GM19324 (cell line): ENCODE data around the gene CTRB1.

Experiments used
- ATAC-seq: cut with Tn5 transposase; IDR thresholded peaks from one replicate; pipeline ENCODE4 v1.9.1; 2021; ENCODE audit warnings: mild to moderate bottlenecking, moderate library complexity; ENCODE audit not compliant: unreplicated experiment, low FRiP score

The CTRB1 gene

DNA sequence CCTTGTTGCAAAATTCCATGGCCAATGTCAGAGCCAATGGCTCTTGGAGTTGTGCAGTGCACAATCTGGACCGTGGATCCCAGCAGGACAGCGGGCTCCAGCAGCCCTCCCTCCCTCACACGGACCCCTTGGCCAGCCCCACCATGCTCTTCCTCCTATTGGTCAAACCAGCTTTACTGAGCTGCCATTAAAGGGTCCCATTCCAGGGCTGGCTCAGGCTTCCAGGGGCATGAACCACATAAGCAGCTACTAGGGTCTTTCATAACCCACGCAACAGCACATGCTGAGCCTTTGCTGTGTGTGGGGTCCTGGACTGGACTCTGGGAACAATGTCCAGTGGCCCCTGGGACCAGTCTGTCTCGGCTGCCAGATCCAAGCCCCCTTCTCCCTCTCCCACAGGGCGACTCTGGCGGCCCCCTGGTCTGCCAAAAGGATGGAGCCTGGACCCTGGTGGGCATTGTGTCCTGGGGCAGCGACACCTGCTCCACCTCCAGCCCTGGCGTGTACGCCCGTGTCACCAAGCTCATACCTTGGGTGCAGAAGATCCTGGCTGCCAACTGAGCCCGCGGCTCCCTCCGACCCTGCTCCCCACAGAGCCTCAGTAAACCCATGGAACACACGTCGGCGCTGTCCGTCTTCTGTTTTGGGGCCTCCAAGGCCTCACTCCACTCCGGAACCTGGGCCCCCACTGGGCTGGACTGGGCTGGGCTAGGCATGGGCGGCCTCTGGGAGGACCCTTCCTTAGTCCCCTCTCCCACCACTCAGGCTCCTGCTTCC lies 5.7 kb downstream of the CTRB1 start:
- no peak for ATAC-seq

DNA sequence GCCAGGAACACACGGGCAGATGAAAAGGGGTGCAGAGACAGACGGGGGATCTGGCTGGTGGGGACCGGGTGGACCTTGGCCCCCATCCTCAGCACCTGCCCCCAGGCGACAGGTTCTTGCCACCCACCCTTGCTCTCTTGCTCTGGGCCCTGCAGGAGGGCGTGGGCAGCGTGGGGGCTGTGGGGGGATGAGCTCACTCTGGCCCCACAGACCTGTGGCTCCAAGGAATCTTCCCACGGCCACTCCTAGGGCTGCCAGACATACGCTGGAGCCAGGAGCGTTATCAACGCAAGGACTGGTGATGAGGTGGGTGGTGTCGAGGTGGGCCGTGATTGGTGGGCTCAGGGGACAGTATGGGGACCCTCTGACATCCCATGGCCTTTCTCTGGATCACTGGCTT lies 6.3 kb downstream of the CTRB1 start:
- no peak for ATAC-seq

DNA sequence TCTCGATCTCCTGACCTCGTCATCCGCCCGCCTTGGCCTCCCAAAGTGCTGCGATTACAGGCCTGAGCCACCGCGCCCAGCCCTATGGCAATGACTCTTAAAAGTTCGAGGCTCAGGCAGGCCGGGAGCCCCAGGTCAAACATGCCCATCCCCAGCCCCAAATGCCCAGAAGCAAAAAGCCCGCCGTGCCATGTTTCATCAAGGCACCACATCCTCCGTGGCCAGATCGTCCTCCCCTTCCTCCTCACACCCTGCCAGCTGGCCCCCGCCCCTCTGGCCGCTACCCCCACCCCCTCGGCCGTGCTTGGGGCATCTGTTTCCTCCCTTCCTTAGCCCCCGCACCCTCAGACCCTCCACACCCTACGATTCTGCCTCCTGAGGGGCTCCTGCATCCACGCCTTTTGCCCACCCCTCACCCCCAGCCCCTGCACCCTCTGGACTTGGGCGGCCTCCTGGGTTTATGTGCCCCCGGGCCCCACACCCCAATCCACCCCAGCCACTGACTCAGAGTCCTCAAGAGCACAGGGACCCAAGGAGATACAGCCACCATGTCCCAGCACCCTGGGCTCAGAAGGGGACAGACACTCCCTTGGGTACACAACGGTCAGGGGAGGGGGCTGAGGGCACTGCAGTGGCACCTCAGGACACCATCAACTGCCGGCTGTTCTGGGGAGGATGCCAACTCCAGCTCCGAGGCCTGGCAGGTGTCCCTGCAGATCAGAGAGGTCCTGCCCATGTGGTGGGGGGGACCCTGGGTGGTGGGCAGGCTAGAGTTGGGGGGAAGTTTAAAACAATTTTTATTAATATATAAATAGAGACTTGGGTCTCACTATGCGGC lies 7.1 kb downstream of the CTRB1 start:
- no peak for ATAC-seq

DNA sequence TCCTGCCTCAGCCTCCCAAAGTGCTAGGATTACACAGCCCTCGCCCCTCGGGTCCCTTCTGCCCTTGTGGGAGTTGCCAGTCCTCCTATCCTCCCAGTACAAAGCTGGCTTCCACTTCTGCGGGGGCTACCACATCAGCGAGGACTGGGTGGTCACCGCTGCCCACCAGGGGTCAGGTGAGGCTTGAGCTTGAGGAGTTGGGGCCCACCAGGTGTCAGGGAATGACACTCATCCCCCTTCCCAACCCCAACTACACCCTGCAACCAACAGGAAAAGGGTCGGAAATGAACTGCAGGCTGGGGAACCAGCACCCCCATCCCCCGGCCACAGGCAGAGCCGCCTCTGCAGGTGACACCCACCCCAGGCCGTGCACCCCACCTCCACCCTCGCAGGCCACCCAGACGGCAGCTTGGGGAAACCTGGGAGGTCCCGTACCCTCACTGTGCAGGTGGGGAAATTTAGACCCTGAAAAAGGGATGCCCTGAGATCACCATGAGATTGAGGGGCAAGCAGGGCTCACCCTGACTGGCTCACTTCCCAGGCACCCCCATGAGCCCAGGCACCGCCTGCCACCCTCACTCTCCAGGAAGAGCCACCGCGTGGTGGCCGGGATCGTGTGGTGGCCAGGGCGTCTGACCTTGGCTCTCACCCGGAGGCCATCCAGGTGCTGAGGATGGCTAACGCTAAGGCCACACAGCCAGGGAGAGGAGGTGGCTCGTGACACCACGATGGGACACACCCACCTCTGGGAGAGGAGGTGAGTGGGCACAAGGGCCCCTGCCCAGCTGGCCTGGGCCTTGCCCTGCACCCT lies 8.0 kb downstream of the CTRB1 start:
- ATAC-seq: no peak

DNA sequence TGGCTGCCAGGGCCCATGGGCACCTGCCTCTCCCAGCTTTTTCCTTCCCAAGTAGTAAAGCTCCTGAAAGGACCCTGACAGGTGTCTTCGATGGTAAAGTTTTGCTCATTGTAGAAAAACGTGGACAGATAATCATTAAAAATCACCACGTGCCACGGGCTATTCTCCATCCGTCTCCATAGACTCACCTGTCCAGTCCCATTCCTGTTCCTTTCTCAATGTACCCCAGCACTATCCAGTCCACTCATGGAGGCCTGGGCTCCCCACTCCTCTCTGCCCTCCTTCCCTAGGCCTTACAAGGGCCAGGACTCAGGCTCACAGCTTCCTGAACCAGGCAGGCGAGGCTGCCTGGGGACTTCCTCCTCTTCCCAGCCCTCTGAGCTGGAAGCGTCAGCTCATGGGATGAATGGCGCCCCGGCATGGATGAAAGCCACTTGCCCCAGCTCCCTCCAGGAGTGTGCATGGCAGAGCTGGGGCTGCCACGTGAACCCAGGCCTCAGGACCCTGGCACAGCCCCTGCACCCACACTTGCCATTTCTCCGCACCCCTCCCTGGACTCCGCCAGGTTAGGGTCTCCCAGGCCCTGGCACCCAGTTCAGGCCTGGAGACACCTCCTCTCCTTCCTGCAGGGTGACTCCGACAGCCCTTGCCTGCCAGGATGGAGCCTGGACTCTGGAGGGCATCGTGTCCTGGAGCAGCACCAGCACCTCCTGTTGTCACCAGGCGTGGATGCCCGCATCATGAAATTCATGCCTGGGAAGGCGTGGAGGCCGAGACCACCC lies 8.8 kb downstream of the CTRB1 start:
- ATAC-seq: no peak

DNA sequence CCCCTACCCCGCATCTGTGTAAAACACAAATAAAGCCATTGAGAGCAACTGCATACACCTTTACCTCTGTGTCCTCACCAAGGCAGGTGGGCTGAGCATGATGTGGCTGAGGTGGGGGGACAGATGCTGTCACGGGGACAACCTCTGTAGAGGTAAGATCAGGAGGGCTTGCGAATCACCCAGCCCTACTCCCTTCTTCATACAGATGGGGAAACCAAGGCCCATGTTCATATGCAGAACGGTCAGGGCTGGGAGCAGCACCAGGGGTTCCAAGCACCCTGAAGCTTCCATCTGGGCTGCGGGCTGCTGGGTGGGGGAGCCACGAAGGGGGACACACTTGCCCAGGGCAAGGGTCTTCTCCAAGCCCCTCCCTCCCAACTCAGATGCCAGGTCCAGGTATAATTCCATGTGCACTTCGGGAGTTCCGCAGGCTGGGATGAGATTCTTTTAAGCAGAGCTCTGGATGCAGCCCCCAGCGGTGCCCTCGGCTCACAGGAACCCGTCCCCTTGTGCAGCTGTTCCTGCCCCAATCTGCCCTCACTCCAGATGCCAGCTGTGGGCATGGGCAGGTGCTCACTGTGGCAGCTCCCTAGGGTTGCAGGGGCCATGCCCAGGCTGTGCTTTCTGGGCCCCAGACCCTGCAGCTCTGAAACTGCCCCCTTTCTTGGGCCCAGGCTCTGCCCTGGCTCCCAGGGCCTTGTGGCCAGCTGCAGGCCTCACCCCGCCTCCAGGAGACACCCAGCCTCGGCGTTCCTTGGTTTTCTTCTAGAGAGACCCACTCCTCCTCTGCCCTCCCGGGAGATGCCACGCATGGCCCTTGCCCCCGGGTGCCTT lies 9.6 kb downstream of the CTRB1 start:
- no peak for ATAC-seq

DNA sequence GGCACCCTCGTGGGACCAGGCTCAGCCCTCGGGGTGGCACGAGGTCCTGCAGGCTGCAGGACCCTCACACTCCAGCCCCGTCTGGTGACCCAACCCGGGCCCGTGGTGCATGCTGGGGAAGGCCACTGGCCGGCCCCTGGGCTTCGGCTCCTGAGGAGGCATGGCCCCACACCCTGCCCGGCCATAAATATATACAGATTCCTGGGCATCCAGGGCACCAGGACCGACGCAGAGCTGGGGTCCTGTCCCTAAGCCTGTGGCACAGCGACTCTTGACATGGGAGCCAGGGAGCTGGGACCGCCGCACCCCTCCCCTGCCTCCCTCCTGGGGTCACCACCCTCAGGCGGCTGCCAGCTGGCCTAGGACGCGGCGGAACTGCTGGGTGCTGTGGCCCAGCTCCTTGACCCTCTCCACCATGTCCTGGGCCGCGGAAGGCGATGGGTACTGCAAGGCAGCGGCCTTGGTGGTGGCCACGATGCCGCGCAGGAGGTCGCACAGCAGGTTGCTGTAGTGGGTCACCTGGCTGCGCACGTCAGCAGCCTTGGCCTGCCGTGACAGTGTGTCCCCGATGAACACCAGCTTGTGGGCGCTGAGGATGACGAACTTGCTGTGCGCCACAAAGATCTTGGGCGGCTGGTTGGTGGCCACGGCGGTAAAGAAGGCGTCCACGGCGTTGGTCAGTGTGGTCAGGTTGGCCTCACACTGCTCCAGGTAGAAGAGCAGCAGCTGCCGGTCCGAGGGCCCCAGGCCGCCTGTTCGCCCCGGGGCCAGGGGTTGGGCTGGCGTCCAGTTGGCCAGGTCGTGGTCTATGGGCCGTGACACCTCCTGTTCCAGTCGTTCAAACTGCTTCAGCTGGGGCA lies 10.6 kb downstream of the CTRB1 start:
- no peak for ATAC-seq

DNA sequence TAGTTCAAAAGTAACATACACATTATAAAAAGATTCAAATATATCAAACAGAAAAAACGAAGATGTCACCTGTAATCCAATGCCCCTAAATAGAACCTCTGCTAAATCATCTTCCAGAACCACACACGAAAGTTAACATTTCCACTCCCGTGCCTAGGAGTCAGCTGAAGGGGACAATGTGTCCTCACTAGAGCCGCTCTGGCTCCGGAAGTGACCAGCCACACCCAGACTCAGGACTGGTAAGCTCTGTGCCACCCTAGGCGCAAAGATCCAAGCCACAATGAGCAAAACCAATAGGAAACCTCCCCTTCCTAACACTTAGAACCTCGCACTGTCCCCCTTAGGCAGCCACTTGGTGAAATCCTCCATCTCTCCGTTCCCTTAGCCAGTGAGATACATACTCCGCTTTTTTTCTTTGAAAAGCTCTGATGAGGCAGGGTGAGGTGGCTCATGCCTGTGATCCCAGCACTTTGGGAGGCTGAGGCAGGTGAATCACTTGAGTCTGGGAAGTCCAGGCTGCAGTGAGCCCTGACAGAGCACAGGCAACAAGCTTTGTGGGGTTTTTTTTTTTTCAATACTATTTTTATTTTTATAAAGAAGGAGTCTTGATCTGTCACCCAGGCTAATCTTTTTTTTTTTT lies 11.8 kb downstream of the CTRB1 start:
- no peak for ATAC-seq

DNA sequence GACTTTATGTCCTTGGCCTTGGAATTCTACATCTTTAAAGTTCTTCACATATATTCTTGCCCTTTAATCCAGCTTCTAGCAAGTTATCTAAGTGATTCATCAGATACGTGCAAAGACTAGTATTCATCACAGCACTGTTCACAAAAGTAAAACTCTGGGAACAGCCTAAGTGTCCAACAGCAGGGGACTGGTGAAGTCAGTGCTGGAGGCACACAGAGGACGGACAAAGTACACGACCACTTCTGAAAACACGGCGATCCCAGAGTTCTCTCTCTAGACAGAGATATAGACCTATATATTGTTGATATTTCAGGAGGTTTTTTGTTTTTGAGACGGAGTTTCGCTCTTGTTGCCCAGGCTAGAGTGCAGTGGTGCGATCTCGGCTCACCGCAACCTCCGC lies 12.8 kb downstream of the CTRB1 start:
- ATAC-seq: no peak

DNA sequence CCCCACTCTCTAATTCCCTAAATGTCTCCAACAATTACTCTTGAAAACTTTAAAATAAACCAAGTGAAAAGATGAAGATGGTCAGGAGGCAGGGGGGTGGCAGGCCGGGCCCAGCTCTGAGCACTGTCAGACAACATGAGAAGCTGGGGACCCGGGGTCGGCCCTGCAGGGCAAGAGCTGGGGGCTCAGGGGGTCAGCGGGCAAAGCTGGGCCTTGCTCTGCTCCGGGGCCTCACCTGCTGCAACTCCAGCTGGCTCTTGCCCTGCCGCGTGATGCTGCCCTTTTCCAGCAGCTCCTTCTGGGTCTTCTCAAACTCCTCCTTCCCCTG lies 14.8 kb downstream of the CTRB1 start:
- no peak for ATAC-seq

DNA sequence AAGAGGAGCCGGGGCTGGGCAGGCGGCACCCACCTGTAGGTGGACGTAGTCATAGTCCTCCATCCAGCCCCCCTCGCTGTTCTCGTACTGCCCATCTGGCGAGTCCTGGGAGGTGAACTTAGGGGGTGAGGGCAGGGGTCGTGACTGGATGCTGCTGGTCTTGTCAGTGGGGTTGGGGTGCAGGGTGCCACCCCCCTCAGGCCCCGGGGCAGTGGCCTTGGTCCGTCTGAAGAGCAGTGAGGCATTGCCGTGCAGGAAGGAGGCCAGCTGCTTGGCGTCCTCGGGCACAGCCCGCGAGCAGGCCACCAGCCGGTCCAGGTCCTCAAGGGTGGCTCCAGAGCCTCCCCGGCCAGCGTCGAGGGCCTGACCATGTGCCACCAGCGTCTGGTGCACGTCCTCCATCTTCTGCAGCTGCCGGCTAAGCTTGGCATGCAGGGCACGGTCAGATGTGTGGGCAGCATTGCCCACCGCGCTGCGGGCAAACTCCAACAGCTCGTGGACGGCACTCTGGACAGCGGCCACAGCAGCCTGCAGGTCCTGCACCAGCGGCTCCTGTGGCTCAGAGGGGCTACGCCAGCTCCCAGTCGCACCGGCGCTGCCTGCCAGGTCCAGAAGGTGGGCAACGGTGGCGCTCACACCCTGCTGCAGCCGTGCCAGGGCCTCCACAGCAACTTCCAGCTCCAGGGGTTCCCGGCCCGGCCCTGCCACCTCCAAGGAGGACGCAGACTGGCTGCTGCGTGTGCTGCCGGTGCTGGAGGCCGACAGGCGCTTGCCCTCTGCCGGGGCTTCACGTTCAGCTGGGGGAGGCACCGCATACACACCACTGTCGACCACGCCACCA lies 16.3 kb downstream of the CTRB1 start:
- ATAC-seq: no peak

DNA sequence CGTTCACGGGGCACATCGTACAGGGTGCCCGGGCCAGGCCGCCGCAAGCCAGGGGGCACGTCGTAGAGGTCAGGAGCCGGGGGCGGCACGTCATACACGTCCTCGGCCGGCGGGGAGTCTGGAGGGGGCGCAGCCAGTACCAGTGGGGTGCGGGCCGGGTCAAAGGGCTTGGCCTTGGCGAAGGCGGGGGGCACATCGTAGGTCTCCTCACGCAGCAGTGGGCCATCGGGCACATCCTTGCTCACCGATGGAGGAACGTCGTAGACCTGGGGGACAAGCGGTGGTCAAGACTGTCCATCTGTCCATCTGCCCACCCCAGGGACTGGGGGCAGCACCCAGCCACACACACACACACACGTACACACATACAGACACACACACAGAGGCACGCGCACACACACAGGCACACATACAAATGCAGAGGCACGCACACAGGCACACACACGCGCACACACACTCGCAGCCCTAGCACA lies 17.0 kb downstream of the CTRB1 start:
- ATAC-seq: no peak

DNA sequence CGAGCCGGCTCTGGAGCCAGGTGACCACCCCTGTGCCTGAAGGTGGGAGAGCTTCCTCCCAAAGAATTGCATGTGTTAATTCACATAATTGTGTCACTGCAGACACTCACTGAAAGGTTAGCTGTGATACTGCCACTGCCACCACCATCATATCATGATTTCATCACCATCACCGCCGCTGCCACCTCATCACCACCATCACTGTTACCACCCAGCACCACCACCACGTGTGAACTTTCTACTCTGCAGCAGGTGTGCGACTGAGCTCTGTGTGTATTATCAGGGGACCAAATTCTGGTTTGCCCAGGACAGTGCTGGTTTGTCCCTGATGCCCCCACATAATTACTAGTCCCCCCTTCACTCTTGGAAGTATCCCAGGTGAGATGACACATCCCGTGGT lies 17.4 kb downstream of the CTRB1 start:
- ATAC-seq: no peak

DNA sequence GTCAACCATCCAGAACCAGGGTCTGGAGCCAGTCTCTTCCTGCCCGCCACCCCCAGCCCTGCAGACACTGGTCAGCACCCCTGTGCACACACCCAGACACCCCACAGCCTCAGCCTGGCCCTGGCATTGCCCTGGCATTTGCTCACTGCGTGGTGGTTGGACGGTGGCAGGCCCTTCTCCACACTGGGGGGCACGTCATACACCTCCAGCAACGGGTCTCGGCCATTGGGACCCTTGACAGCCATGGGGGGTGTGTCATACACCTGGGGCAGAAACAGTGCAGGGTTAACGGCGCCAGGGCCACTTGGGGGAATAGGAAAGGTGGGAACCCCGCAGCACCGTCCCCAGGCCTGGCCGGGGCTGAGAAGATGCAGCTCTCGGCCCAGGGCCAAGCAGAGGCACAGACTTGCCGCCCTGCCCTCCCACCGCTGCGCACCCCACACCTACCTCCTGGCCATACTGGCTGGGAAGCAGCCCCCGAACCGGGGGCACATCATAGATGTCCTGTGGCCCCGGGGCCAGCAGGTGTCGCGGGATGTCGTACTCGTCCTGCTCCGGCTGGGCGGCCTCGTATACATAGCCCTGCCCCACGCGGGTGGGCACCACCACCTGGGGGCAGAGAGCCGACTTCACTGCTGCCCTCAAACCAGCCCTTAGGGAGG lies 18.1 kb downstream of the CTRB1 start:
- no peak for ATAC-seq

DNA sequence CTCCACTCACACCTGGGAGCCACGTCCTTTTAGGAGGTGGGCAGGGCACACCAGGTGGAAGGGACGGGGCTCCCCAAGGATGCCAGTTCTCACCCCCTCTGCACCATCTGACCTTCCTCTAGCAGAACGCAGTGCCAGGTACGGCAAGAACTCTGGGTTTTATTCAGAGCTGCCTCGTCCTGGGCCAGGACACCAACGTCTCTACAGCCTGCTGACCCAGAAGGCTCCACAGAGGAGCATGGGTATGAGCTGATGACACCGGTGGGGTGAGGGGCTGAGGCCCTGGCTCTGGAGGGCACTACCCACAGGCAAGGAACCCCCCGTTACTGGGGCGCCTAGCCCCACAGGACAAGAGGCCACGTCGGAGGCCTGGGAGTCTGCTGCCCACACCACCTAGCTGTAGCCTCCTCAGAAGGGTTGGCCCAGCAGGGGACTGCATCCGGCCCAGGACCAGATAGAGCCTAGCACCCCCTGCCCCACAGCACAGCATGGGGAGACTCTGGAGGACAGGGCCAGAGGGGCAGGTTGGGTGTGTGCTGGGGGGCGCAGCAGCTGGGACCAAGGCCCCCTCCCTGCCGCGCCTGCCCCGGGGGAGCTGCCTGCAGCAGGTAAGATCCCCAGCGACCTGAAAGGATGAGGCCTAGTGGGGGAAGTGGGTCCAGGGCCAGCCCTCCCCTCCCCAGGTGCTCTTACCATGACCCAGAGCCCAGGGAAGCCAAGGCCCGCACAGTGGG lies 18.8 kb downstream of the CTRB1 start:
- no peak for ATAC-seq
